ENCODE data around the gene LIG3. TPM values are rescaled to one million over a fixed set of nuclear protein-coding genes. Genes with fewer than 3 reads are reported as not detected.

The LIG3 gene
- total and polyA plus RNA-seq, 2 of the 13 experiments (the other 11 are each of a cell fraction or from before 2014, with no cell fraction given) = 34.4 to 36.2 TPM

DNA sequence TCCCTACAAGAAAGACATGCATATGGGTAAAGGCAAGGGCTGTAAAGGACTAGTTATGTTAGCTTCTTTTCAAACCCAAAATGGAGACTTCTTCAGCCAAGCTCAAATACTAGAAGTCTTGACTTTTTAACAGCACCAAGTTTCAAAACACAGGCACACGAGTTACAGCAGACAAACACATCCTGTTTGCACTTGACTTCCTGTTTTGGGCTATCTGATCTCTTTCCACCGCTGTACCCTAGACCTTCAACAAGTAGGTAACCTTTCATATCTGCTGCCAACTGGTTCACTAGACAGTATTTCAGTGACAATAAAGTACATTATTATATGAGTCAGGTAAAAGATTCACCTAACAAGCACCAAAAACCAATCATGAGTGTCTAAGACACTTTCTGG lies 70.9 kb downstream of the LIG3 start (continued):
- TF ChIP-seq ZBTB1 (CRISPR knock-in tag; IDR thresholded peaks at IDR 0.05; ENCODE audit: borderline replicate concordance) (no peak), ZNF703 (CRISPR knock-in tag; IDR thresholded peaks at IDR 0.05; ENCODE audit: borderline replicate concordance) (no peak), HCFC1 (IDR thresholded peaks at IDR 0.05; ENCODE audit: low read depth, low read length) (no peak), RFXAP (CRISPR knock-in tag; IDR thresholded peaks at IDR 0.05; ENCODE audit: borderline replicate concordance) (no peak), HMG20A (CRISPR knock-in tag; IDR thresholded peaks at IDR 0.05; ENCODE audit: borderline replicate concordance) (peak; percentile 62), SALL1 (CRISPR knock-in tag; IDR thresholded peaks at IDR 0.05) (peak; percentile 33; the same call in 1 of the 2 replicates), ZNF644 (CRISPR knock-in tag; IDR thresholded peaks at IDR 0.05; ENCODE audit: low read depth) (0 out of 2 replicates have a peak, but pooled peaks have one; percentile 41), GABPB1 (CRISPR knock-in tag; IDR thresholded peaks at IDR 0.05) (peak; percentile 71), NR2F6 (IDR thresholded peaks at IDR 0.05) (peak; percentile 40; the same call in 1 of the 2 replicates), NR2F6 (CRISPR knock-in tag; IDR thresholded peaks at IDR 0.05) (peak; percentile 66), ZNF788 (CRISPR knock-in tag; IDR thresholded peaks at IDR 0.05; ENCODE audit: borderline replicate concordance) (no peak), PPARG (CRISPR knock-in tag; conservative IDR thresholded peaks at IDR 0.05) (peak; percentile 46; the same call in 1 of the 2 replicates), HNRNPH1 (optimal IDR thresholded peaks at IDR 0.05; ENCODE audit: low read depth, low read length) (no peak), ATAD3A (CRISPR knock-in tag; IDR thresholded peaks at IDR 0.05) (no peak), KDM4B (CRISPR knock-in tag; IDR thresholded peaks at IDR 0.05) (no peak), KAT8 (CRISPR knock-in tag; IDR thresholded peaks at IDR 0.05) (peak; percentile 20; the same call in 1 of the 2 replicates), ETV6 (CRISPR knock-in tag; conservative IDR thresholded peaks at IDR 0.05) (no peak)
- TF ChIP-seq, protein P1, sequence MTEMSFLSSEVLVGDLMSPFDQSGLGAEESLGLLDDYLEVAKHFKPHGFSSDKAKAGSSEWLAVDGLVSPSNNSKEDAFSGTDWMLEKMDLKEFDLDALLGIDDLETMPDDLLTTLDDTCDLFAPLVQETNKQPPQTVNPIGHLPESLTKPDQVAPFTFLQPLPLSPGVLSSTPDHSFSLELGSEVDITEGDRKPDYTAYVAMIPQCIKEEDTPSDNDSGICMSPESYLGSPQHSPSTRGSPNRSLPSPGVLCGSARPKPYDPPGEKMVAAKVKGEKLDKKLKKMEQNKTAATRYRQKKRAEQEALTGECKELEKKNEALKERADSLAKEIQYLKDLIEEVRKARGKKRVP (CRISPR knock-in tag; IDR thresholded peaks at IDR 0.05) = peak in 1 of 2 experiments; percentile 54; a peak in 1 of 4 replicates
- TF ChIP-seq, protein P2, sequence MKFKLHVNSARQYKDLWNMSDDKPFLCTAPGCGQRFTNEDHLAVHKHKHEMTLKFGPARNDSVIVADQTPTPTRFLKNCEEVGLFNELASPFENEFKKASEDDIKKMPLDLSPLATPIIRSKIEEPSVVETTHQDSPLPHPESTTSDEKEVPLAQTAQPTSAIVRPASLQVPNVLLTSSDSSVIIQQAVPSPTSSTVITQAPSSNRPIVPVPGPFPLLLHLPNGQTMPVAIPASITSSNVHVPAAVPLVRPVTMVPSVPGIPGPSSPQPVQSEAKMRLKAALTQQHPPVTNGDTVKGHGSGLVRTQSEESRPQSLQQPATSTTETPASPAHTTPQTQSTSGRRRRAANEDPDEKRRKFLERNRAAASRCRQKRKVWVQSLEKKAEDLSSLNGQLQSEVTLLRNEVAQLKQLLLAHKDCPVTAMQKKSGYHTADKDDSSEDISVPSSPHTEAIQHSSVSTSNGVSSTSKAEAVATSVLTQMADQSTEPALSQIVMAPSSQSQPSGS (CRISPR knock-in tag; IDR thresholded peaks at IDR 0.05) = no peak
- TF ChIP-seq, protein P3, sequence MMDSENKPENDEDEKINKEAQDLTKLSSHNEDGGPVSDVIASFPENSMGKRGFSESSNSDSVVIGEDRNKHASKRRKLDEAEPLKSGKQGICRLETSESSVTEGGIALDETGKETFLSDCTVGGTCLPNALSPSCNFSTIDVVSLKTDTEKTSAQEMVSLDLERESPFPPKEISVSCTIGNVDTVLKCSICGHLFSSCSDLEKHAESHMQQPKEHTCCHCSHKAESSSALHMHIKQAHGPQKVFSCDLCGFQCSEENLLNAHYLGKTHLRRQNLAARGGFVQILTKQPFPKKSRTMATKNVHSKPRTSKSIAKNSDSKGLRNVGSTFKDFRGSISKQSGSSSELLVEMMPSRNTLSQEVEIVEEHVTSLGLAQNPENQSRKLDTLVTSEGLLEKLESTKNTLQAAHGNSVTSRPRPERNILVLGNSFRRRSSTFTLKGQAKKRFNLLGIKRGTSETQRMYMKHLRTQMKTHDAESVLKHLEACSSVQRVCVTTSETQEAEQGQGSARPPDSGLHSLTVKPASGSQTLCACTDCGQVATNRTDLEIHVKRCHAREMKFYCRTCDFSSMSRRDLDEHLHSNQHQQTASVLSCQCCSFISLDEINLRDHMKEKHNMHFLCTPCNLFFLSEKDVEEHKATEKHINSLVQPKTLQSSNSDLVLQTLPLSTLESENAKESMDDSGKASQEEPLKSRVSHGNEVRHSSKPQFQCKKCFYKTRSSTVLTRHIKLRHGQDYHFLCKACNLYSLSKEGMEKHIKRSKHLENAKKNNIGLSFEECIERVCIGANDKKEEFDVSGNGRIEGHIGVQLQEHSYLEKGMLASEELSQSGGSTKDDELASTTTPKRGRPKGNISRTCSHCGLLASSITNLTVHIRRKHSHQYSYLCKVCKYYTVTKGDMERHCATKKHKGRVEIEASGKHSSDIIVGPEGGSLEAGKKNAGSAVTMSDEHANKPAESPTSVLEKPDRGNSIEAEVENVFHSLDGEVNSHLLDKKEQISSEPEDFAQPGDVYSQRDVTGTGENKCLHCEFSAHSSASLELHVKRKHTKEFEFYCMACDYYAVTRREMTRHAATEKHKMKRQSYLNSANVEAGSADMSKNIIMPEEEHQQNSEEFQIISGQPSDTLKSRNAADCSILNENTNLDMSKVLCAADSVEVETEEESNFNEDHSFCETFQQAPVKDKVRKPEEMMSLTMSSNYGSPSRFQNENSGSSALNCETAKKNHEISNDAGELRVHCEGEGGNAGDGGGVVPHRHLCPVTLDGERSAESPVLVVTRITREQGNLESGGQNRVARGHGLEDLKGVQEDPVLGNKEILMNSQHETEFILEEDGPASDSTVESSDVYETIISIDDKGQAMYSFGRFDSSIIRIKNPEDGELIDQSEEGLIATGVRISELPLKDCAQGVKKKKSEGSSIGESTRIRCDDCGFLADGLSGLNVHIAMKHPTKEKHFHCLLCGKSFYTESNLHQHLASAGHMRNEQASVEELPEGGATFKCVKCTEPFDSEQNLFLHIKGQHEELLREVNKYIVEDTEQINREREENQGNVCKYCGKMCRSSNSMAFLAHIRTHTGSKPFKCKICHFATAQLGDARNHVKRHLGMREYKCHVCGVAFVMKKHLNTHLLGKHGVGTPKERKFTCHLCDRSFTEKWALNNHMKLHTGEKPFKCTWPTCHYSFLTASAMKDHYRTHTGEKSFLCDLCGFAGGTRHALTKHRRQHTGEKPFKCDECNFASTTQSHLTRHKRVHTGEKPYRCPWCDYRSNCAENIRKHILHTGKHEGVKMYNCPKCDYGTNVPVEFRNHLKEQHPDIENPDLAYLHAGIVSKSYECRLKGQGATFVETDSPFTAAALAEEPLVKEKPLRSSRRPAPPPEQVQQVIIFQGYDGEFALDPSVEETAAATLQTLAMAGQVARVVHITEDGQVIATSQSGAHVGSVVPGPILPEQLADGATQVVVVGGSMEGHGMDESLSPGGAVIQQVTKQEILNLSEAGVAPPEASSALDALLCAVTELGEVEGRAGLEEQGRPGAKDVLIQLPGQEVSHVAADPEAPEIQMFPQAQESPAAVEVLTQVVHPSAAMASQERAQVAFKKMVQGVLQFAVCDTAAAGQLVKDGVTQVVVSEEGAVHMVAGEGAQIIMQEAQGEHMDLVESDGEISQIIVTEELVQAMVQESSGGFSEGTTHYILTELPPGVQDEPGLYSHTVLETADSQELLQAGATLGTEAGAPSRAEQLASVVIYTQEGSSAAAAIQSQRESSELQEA (CRISPR knock-in tag; IDR thresholded peaks at IDR 0.05; ENCODE audit: not compliant biosample characterization) = no peak

Data from HepG2 (cell line).